UCSD-AML1 (cell line): ENCODE data around the gene CA12.
"Not testable (repeated sequence)": the region's sequence is repeated elsewhere in the genome, so short reads cannot be mapped to it uniquely, and the experiment has no call there.

Source experiments
- DNase-seq: peaks from one replicate; lab custom pipeline; 2025; ENCODE audit not compliant: unreplicated experiment; lab: John Stamatoyannopoulos, UW

The CA12 gene

GRCh38 chr15:63339006-63339766 lies 42.5 kb downstream of the CA12 start:
- no peak for DNase-seq

GRCh38 chr15:63338170-63338569 lies 43.5 kb downstream of the CA12 start:
- DNase-seq = no peak

- no peak for DNase-seq
Observed at GRCh38 chr15:63337046-63337445, 44.6 kb downstream of the CA12 start.

- no peak for DNase-seq
Observed at GRCh38 chr15:63335543-63336240, 46.0 kb downstream of the CA12 start.

GRCh38 chr15:63334821-63335220 lies 46.8 kb downstream of the CA12 start:
- DNase-seq = no peak

GRCh38 chr15:63332367-63333124 lies 49.1 kb downstream of the CA12 start:
- no peak for DNase-seq

GRCh38 chr15:63331456-63331855 lies 50.2 kb downstream of the CA12 start:
- DNase-seq = no peak

GRCh38 chr15:63330926-63331325 lies 50.7 kb downstream of the CA12 start:
- no peak for DNase-seq

- DNase-seq = no peak
Observed at GRCh38 chr15:63329567-63330350, 51.9 kb downstream of the CA12 start.

- DNase-seq = no peak
Observed at GRCh38 chr15:63327648-63328421, 53.8 kb downstream of the CA12 start.

- DNase-seq = no peak
Observed at GRCh38 chr15:63324770-63325169, 56.9 kb downstream of the CA12 start.

- DNase-seq = no peak
Observed at GRCh38 chr15:63323798-63324563, 57.7 kb downstream of the CA12 start.

GRCh38 chr15:63322541-63322940 lies 59.1 kb downstream of the CA12 start:
- no peak for DNase-seq

GRCh38 chr15:63321462-63321861 lies 60.2 kb downstream of the CA12 start:
- DNase-seq = no peak

- DNase-seq = not testable (repeated sequence)
Observed at GRCh38 chr15:63320981-63321380, 60.7 kb downstream of the CA12 start.

GRCh38 chr15:63320446-63320845 lies 61.2 kb downstream of the CA12 start:
- DNase-seq = not testable (repeated sequence)

GRCh38 chr15:63319065-63319464 lies 62.6 kb downstream of the CA12 start:
- no peak for DNase-seq

- no peak for DNase-seq
Observed at GRCh38 chr15:63318344-63318743, 63.3 kb downstream of the CA12 start.

- no peak for DNase-seq
Observed at GRCh38 chr15:63314409-63314808, 67.2 kb downstream of the CA12 start.

GRCh38 chr15:63313825-63314224 lies 67.8 kb downstream of the CA12 start:
- no peak for DNase-seq
